WTC11 (cell line): ENCODE data around the gene ATG7. TPM values are rescaled to one million over a fixed set of nuclear protein-coding genes. Genes with fewer than 3 reads are reported as not detected.

Experiments
- ATAC-seq: fragments of 200-7000 bp; cut with Tn5 transposase; 2 replicates; pipeline ENCODE4 v1.10.0; 2021; ENCODE audit warnings: mild to moderate bottlenecking, moderate library complexity
- CTCF ChIA-PET: fragments of 300-600 bp; sonication (Branson Sonifier 250); formaldehyde crosslinking; loops from one replicate; lab custom pipeline; 2021; ENCODE audit warnings: antibody characterized with exemption; lab: Charles Lee
- POLR2A ChIA-PET: fragments of 350-600 bp; sonication (Branson Sonifier 250); formaldehyde crosslinking; loops from one replicate; lab custom pipeline; 2021; ENCODE audit warnings: antibody characterized with exemption; lab: Charles Lee
- DNase-seq: peaks from one replicate; pipeline ENCODE4 v3.0.0; 2021; ENCODE audit warnings: low spot score
- H3K27ac Mint-ChIP-seq: 2 replicates; pipeline ENCODE4 v1.8.0; 2021; ENCODE audit warnings: mixed read lengths
- H3K27me3 Mint-ChIP-seq: 2 replicates; pipeline ENCODE4 v1.8.0; 2021; ENCODE audit warnings: low read depth, mild to moderate bottlenecking, moderate library complexity, mixed read lengths
- H3K36me3 Mint-ChIP-seq: 2 replicates; pipeline ENCODE4 v1.8.0; 2021; ENCODE audit warnings: mixed read lengths
- H3K4me1 Mint-ChIP-seq: 2 replicates; pipeline ENCODE4 v1.8.0; 2022; ENCODE audit warnings: mixed read lengths
- H3K4me3 Mint-ChIP-seq: 2 replicates; pipeline ENCODE4 v1.8.0; 2021; ENCODE audit warnings: mild to moderate bottlenecking, moderate library complexity, mixed read lengths
- H3K9me3 Mint-ChIP-seq: 2 replicates; pipeline ENCODE4 v1.8.0; 2021; ENCODE audit warnings: mixed read lengths
- CREB1 ChIP-seq: sonication (generic); formaldehyde crosslinking; IDR thresholded peaks from 2 replicates; pipeline ENCODE4 v1.8.0; 2023; ENCODE audit warnings: mild to moderate bottlenecking, missing genetic modification reagents
- EMX1 ChIP-seq: fragments of 250-450 bp; sonication (Bioruptor Pico); IDR thresholded peaks from 2 replicates; pipeline ENCODE4 v1.8.0; 2021; ENCODE audit warnings: mild to moderate bottlenecking
- GTF2I ChIP-seq: fragments of 250-450 bp; sonication (Bioruptor Pico); conservative IDR thresholded peaks from 2 replicates; pipeline ENCODE4 v1.4.0; 2021; ENCODE audit warnings: mild to moderate bottlenecking
- HMGA2 ChIP-seq: fragments of 250-450 bp; sonication (Bioruptor Pico); IDR thresholded peaks from 2 replicates; pipeline ENCODE4 v1.4.0; 2021; ENCODE audit warnings: mild to moderate bottlenecking, moderate library complexity
- NFATC4 ChIP-seq: fragments of 250-450 bp; sonication (Bioruptor Pico); IDR thresholded peaks from 2 replicates; pipeline ENCODE4 v1.9.0; 2021; ENCODE audit warnings: mild to moderate bottlenecking
- NR2C2 ChIP-seq: sonication (generic); formaldehyde crosslinking; IDR thresholded peaks from 2 replicates; pipeline ENCODE4 v1.8.0; 2022; ENCODE audit warnings: mild to moderate bottlenecking, missing genetic modification reagents
- RORB ChIP-seq: fragments of 250-450 bp; sonication (Bioruptor Pico); IDR thresholded peaks from 2 replicates; pipeline ENCODE4 v1.9.0; 2021; ENCODE audit warnings: mild to moderate bottlenecking
- SMAD4 ChIP-seq: sonication (generic); formaldehyde crosslinking; IDR thresholded peaks from 2 replicates; pipeline ENCODE4 v1.8.0; 2022; ENCODE audit warnings: mild to moderate bottlenecking, missing genetic modification reagents
- ZNF138 ChIP-seq: sonication (generic); formaldehyde crosslinking; conservative IDR thresholded peaks from 2 replicates; pipeline ENCODE4 v1.8.1; 2022; ENCODE audit warnings: mild to moderate bottlenecking, moderate library complexity, missing genetic modification reagents
- ZNF263 ChIP-seq: sonication (generic); formaldehyde crosslinking; IDR thresholded peaks from 2 replicates; pipeline ENCODE4 v1.8.1; 2022; ENCODE audit warnings: low read depth, mild to moderate bottlenecking, moderate library complexity, missing genetic modification reagents
- ZNF425 ChIP-seq: fragments of 250-450 bp; sonication (Bioruptor Pico); conservative IDR thresholded peaks from 2 replicates; pipeline ENCODE4 v1.9.0; 2021; ENCODE audit warnings: mild to moderate bottlenecking
- total RNA-seq: library from RNA; stranded (reverse); gene quantifications from 3 replicates; pipeline ENCODE4 v1.2.3, GENCODE V29; 2021
- TF ChIP-seq, protein P1 (sequence below): fragments of 250-450 bp; sonication (Bioruptor Pico); IDR thresholded peaks from 2 replicates; pipeline ENCODE4 v1.9.0; 2021; ENCODE audit warnings: mild to moderate bottlenecking
- TF ChIP-seq, protein P2 (sequence below): sonication (generic); formaldehyde crosslinking; IDR thresholded peaks from 2 replicates; pipeline ENCODE4 v1.8.1; 2022; ENCODE audit warnings: low read depth, mild to moderate bottlenecking, moderate library complexity, missing genetic modification reagents, borderline replicate concordance
- TF ChIP-seq, protein P3 (sequence below): sonication (generic); formaldehyde crosslinking; IDR thresholded peaks from 2 replicates; pipeline ENCODE4 v1.8.0; 2022; ENCODE audit warnings: mild to moderate bottlenecking, missing genetic modification reagents
- TF ChIP-seq, protein P4 (sequence below): sonication (generic); formaldehyde crosslinking; IDR thresholded peaks from 2 replicates; pipeline ENCODE4 v1.8.0; 2022; ENCODE audit warnings: mild to moderate bottlenecking, missing genetic modification reagents

Gene ATG7
- total RNA-seq, 1 experiment from 2014 or later: 17.5 TPM

DNA sequence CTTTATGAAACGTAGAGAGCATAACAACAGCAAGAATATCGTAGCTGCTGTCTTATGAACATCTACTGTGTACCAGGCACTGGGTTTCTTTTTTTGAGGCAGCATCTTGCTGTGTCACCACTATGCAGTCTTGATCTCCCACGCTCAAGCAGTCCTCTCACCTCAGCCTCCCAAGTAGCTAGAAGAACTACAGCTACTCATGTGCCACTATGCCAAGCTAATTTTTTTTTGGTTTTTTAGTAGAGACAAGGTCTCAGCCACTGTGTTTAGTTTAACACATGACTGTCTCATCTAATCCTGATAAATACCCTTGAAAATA lies 241.6 kb downstream of the ATG7 start (continued):
- TF ChIP-seq ZNF425 (CRISPR knock-in tag): no peak
- TF ChIP-seq GTF2I (CRISPR knock-in tag): no peak
- TF ChIP-seq, protein P1, sequence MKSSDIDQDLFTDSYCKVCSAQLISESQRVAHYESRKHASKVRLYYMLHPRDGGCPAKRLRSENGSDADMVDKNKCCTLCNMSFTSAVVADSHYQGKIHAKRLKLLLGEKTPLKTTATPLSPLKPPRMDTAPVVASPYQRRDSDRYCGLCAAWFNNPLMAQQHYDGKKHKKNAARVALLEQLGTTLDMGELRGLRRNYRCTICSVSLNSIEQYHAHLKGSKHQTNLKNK (CRISPR knock-in tag): no peak
- TF ChIP-seq, protein P2, sequence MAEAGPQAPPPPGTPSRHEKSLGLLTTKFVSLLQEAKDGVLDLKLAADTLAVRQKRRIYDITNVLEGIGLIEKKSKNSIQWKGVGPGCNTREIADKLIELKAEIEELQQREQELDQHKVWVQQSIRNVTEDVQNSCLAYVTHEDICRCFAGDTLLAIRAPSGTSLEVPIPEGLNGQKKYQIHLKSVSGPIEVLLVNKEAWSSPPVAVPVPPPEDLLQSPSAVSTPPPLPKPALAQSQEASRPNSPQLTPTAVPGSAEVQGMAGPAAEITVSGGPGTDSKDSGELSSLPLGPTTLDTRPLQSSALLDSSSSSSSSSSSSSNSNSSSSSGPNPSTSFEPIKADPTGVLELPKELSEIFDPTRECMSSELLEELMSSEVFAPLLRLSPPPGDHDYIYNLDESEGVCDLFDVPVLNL: no peak
- TF ChIP-seq, protein P3, sequence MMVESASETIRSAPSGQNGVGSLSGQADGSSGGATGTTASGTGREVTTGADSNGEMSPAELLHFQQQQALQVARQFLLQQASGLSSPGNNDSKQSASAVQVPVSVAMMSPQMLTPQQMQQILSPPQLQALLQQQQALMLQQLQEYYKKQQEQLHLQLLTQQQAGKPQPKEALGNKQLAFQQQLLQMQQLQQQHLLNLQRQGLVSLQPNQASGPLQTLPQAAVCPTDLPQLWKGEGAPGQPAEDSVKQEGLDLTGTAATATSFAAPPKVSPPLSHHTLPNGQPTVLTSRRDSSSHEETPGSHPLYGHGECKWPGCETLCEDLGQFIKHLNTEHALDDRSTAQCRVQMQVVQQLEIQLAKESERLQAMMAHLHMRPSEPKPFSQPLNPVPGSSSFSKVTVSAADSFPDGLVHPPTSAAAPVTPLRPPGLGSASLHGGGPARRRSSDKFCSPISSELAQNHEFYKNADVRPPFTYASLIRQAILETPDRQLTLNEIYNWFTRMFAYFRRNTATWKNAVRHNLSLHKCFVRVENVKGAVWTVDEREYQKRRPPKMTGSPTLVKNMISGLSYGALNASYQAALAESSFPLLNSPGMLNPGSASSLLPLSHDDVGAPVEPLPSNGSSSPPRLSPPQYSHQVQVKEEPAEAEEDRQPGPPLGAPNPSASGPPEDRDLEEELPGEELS (CRISPR knock-in tag): no peak
- no peak for TF ChIP-seq SMAD4 (CRISPR knock-in tag)
- TF ChIP-seq CREB1 (CRISPR knock-in tag): no peak
- TF ChIP-seq, all 79 proteins: peak for 0

GRCh38 chr3:11514191-11514821 lies 242.1 kb downstream of the ATG7 start:
- Mint-ChIP-seq H3K27me3 (no peaks in the 10 kb centered on the region), H3K4me1 (peaks cover 36% of the 10 kb centered on the region), H3K9me3 (peaks cover 7% of the 10 kb centered on the region), H3K27ac (peak overlapping the region; percentile 79; the same call in 1 of the 2 replicates), H3K36me3 (peaks cover 8% of the 10 kb centered on the region), H3K4me3 (no peak overlapping the region)
- ATAC-seq (no peak), DNase-seq (no peak)
- CTCF ChIA-PET: no interaction called here
- POLR2A ChIA-PET: interaction anchor here (0.7 kb wide), 1 partner anchor 40 kb away, joined by 3 read pairs; no protein-coding TSS in a partner anchor
- TF ChIP-seq, protein P4, sequence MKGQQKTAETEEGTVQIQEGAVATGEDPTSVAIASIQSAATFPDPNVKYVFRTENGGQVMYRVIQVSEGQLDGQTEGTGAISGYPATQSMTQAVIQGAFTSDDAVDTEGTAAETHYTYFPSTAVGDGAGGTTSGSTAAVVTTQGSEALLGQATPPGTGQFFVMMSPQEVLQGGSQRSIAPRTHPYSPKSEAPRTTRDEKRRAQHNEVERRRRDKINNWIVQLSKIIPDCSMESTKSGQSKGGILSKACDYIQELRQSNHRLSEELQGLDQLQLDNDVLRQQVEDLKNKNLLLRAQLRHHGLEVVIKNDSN (CRISPR knock-in tag): no peak
- TF ChIP-seq NFATC4 (CRISPR knock-in tag): no peak
- no peak for TF ChIP-seq HMGA2 (CRISPR knock-in tag)
- TF ChIP-seq, protein P3 (CRISPR knock-in tag): no peak
- no peak for TF ChIP-seq NR2C2 (CRISPR knock-in tag)
- TF ChIP-seq EMX1 (CRISPR knock-in tag): no peak
- TF ChIP-seq ZNF138 (CRISPR knock-in tag): no peak

GRCh38 chr3:11517601-11518000 lies 245.4 kb downstream of the ATG7 start:
- POLR2A ChIA-PET: no interaction called here
- TF ChIP-seq RORB (CRISPR knock-in tag) (no peak), NR2C2 (CRISPR knock-in tag) (no peak), ZNF263 (CRISPR knock-in tag) (no peak), ZNF425 (CRISPR knock-in tag) (no peak), EMX1 (CRISPR knock-in tag) (no peak)
- peaks cover 19% of the 10 kb centered on the region for H3K4me1 Mint-ChIP-seq
- DNase-seq (no peak), ATAC-seq (no peak)
- H3K9me3 Mint-ChIP-seq: peaks cover under 1% of the 10 kb centered on the region; the same call in 1 of the 2 replicates
- H3K4me3 Mint-ChIP-seq: no peak overlapping the region
- H3K36me3 Mint-ChIP-seq: peaks cover 2% of the 10 kb centered on the region
- no peak overlapping the region for H3K27ac Mint-ChIP-seq
- no peaks in the 10 kb centered on the region for H3K27me3 Mint-ChIP-seq
- CTCF ChIA-PET: interaction anchor here (0.9 kb wide), 1 partner anchor 79 kb away, joined by 3 read pairs; no protein-coding TSS in a partner anchor
